Liver (tissue), 3 donors: Measurements from ENCODE around the gene PKMYT1.

Experiments used
- EGR1 ChIP-seq, 2 donors: IDR thresholded peaks; 2 replicates each; pipeline ENCODE4 v1.6.1; 2016 to 2018; ENCODE audit warnings: antibody characterized with exemption in 2 of 2, low read depth in 2 of 2
- HNF4A ChIP-seq, 2 donors: conservative IDR thresholded peaks; 2 replicates each; pipeline ENCODE4 v1.6.1; 2016; ENCODE audit warnings: antibody characterized with exemption in 2 of 2, mild to moderate bottlenecking in 2 of 2
- JUND ChIP-seq, 2 donors: IDR thresholded peaks; 2 replicates each; pipeline ENCODE4 v1.6.1; 2016; ENCODE audit warnings: antibody characterized with exemption in 2 of 2
- NR2F2 ChIP-seq: IDR thresholded peaks from 2 replicates; pipeline ENCODE4 v1.6.1; 2016; ENCODE audit warnings: antibody characterized with exemption
- RAD21 ChIP-seq, 2 donors: IDR thresholded peaks; 2 replicates each; pipeline ENCODE4 v1.6.1; 2016; ENCODE audit warnings: antibody characterized with exemption in 2 of 2, mild to moderate bottlenecking in 2 of 2
- RXRA ChIP-seq, 2 donors: IDR thresholded peaks; 2 replicates each; pipeline ENCODE4 v1.6.1; 2017 to 2018; ENCODE audit warnings: antibody characterized with exemption in 2 of 2, mild to moderate bottlenecking in 1 of 2
- SP1 ChIP-seq: IDR thresholded peaks from 2 replicates; pipeline ENCODE4 v1.6.1; 2018; ENCODE audit warnings: antibody characterized with exemption, mild to moderate bottlenecking
- TAF1 ChIP-seq: conservative IDR thresholded peaks from 2 replicates; pipeline ENCODE4 v1.6.1; 2016; ENCODE audit warnings: antibody characterized with exemption, mild to moderate bottlenecking
- YY1 ChIP-seq: IDR thresholded peaks from 2 replicates; pipeline ENCODE4 v1.6.1; 2016; ENCODE audit warnings: antibody characterized with exemption, mild to moderate bottlenecking
- TF ChIP-seq, protein P1 (sequence below): IDR thresholded peaks from 2 replicates; pipeline ENCODE4 v1.6.1; 2016; ENCODE audit warnings: antibody characterized with exemption
- TF ChIP-seq, protein P2 (sequence below): fragments of 150-350 bp; IDR thresholded peaks from 2 replicates; pipeline ENCODE4 v1.5.1; 2017; ENCODE audit warnings: improper control_type of control experiment, low read depth, low read length; ENCODE audit not compliant: missing input control
- TF ChIP-seq, protein P3 (sequence below): IDR thresholded peaks from 2 replicates; pipeline ENCODE4 v1.6.1; 2016; ENCODE audit warnings: antibody characterized with exemption, mild to moderate bottlenecking
- TF ChIP-seq, protein P4 (sequence below): IDR thresholded peaks from 2 replicates; pipeline ENCODE4 v1.6.1; 2016; ENCODE audit warnings: antibody characterized with exemption
- TF ChIP-seq, protein P5 (sequence below): IDR thresholded peaks from 2 replicates; pipeline ENCODE4 v1.6.1; 2016; ENCODE audit warnings: antibody characterized with exemption
- donor health status: healthy.
- donor health status: healthy.

DNA sequence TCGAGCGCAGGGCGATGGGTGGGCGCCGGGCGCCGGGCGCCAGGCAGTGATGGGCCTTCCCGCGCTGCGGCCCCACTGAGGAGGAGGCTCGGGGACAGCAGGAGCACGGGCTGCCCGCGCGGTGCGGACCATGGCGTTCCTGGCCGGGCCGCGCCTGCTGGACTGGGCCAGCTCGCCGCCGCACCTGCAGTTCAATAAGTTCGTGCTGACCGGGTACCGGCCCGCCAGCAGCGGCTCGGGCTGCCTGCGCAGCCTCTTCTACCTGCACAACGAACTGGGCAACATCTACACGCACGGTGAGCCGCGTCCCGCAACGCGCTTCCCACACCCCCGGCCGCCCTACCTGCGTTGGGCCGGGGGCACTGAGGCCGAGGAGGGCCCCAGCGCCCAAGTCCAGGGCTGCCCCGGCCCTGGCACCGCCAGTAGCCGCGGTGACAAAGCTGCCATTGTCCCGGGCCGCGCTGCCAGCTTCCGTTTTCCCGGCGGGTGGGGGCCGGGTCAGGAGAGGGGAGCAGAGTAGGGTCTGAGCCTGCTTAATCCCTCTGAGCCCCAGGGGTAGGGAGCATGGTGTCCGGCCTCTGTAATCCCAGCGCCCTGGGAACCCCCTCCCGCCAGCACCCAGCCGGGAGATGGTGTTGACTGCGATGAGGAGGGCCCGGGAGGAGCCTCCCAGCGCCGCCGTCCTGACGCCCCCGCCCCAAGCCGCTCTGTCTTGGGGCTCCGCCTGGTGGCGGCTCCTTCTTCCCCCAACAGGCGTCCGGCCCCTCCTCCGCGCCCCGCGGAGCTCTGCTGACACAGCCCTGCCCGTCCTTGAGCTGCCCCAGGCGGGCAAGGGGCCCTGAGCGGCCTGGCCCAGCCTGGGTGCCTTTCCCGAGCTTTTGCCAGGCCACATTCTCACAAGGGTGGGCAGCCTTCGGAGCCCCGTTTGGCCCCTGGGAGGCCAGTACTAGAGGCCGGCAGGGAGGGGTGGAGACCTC lies 10.4 kb downstream of the PKMYT1 start:
- TF ChIP-seq, protein P1, sequence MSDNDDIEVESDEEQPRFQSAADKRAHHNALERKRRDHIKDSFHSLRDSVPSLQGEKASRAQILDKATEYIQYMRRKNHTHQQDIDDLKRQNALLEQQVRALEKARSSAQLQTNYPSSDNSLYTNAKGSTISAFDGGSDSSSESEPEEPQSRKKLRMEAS = no peak
- TF ChIP-seq, protein P2, sequence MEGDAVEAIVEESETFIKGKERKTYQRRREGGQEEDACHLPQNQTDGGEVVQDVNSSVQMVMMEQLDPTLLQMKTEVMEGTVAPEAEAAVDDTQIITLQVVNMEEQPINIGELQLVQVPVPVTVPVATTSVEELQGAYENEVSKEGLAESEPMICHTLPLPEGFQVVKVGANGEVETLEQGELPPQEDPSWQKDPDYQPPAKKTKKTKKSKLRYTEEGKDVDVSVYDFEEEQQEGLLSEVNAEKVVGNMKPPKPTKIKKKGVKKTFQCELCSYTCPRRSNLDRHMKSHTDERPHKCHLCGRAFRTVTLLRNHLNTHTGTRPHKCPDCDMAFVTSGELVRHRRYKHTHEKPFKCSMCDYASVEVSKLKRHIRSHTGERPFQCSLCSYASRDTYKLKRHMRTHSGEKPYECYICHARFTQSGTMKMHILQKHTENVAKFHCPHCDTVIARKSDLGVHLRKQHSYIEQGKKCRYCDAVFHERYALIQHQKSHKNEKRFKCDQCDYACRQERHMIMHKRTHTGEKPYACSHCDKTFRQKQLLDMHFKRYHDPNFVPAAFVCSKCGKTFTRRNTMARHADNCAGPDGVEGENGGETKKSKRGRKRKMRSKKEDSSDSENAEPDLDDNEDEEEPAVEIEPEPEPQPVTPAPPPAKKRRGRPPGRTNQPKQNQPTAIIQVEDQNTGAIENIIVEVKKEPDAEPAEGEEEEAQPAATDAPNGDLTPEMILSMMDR = peak; percentile 12
- TF ChIP-seq, protein P3, sequence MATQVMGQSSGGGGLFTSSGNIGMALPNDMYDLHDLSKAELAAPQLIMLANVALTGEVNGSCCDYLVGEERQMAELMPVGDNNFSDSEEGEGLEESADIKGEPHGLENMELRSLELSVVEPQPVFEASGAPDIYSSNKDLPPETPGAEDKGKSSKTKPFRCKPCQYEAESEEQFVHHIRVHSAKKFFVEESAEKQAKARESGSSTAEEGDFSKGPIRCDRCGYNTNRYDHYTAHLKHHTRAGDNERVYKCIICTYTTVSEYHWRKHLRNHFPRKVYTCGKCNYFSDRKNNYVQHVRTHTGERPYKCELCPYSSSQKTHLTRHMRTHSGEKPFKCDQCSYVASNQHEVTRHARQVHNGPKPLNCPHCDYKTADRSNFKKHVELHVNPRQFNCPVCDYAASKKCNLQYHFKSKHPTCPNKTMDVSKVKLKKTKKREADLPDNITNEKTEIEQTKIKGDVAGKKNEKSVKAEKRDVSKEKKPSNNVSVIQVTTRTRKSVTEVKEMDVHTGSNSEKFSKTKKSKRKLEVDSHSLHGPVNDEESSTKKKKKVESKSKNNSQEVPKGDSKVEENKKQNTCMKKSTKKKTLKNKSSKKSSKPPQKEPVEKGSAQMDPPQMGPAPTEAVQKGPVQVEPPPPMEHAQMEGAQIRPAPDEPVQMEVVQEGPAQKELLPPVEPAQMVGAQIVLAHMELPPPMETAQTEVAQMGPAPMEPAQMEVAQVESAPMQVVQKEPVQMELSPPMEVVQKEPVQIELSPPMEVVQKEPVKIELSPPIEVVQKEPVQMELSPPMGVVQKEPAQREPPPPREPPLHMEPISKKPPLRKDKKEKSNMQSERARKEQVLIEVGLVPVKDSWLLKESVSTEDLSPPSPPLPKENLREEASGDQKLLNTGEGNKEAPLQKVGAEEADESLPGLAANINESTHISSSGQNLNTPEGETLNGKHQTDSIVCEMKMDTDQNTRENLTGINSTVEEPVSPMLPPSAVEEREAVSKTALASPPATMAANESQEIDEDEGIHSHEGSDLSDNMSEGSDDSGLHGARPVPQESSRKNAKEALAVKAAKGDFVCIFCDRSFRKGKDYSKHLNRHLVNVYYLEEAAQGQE = no peak
- TF ChIP-seq NR2F2 = no peak
- TF ChIP-seq SP1 = no peak
- no peak for TF ChIP-seq HNF4A (conservative IDR thresholded peaks at IDR 0.05)
- TF ChIP-seq JUND (IDR thresholded peaks at IDR 0.05) = no peak
- TF ChIP-seq TAF1 = no peak
- TF ChIP-seq EGR1 (IDR thresholded peaks at IDR 0.05; ENCODE audit: low read depth in 2 of 2) = no peak
- TF ChIP-seq RAD21 (IDR thresholded peaks at IDR 0.05) = no peak
- no peak for TF ChIP-seq YY1
- no peak for TF ChIP-seq RXRA (IDR thresholded peaks at IDR 0.05)
- TF ChIP-seq, protein P4, sequence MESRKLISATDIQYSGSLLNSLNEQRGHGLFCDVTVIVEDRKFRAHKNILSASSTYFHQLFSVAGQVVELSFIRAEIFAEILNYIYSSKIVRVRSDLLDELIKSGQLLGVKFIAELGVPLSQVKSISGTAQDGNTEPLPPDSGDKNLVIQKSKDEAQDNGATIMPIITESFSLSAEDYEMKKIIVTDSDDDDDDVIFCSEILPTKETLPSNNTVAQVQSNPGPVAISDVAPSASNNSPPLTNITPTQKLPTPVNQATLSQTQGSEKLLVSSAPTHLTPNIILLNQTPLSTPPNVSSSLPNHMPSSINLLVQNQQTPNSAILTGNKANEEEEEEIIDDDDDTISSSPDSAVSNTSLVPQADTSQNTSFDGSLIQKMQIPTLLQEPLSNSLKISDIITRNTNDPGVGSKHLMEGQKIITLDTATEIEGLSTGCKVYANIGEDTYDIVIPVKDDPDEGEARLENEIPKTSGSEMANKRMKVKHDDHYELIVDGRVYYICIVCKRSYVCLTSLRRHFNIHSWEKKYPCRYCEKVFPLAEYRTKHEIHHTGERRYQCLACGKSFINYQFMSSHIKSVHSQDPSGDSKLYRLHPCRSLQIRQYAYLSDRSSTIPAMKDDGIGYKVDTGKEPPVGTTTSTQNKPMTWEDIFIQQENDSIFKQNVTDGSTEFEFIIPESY = no peak
- TF ChIP-seq, protein P5, sequence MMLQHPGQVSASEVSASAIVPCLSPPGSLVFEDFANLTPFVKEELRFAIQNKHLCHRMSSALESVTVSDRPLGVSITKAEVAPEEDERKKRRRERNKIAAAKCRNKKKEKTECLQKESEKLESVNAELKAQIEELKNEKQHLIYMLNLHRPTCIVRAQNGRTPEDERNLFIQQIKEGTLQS = no peak
